ENCODE results near the gene PROC.

- TF ChIP-seq ZNF785 (tag by site-specific recombination; IDR thresholded peaks at IDR 0.05) (no peak), ZEB2 (tag by site-specific recombination; IDR thresholded peaks at IDR 0.05) (peak; percentile 34; the same call in 1 of the 2 replicates), PRDM10 (tag by site-specific recombination; IDR thresholded peaks at IDR 0.05) (peak; percentile 46), CTCF (tag by site-specific recombination; IDR thresholded peaks at IDR 0.05) (peak; percentile 90), ZNF837 (tag by site-specific recombination; IDR thresholded peaks at IDR 0.05) (no peak), HOXA7 (CRISPR knock-in tag; IDR thresholded peaks at IDR 0.05; ENCODE audit: borderline replicate concordance) (no peak), ZBTB7A (tag by site-specific recombination; IDR thresholded peaks at IDR 0.05; ENCODE audit: low read depth) (no peak), KLF10 (tag by site-specific recombination; IDR thresholded peaks at IDR 0.05) (no peak), REST (tag by site-specific recombination; IDR thresholded peaks at IDR 0.05) (no peak), ZSCAN5A (tag by site-specific recombination; IDR thresholded peaks at IDR 0.05) (no peak), ZNF610 (tag by site-specific recombination; IDR thresholded peaks at IDR 0.05; ENCODE audit: borderline replicate concordance) (no peak), ZNF24 (tag by site-specific recombination; IDR thresholded peaks at IDR 0.05) (no peak), ZNF670 (tag by site-specific recombination; IDR thresholded peaks at IDR 0.05; ENCODE audit: low read depth) (no peak)
Observed at GRCh38 chr2:127415593-127416505, 2.4 kb upstream of the PROC start.

Measured in HEK293 (cell line).